ENCODE measurements around the gene OSER1.

OSER1 gene

DNA sequence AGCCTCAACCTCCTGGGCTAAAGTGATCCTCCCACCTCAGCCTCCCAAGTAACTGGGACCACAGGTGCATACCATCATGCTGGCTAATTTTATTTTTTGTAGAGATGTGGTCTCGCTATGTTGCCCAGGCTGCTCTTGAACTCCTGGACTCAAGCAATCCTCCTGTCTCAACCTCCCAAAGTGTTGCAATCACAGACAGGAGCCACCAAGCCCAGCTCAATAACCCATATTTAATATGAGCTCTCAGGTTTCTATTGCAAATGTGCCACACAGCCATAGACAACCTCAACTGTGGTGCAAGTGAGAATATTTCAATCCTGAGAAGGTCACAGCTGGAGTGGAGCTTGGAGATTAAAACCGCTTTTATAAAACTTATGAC is 38.0 kb downstream of the OSER1 start:
- DNase-seq, result no peak

DNA sequence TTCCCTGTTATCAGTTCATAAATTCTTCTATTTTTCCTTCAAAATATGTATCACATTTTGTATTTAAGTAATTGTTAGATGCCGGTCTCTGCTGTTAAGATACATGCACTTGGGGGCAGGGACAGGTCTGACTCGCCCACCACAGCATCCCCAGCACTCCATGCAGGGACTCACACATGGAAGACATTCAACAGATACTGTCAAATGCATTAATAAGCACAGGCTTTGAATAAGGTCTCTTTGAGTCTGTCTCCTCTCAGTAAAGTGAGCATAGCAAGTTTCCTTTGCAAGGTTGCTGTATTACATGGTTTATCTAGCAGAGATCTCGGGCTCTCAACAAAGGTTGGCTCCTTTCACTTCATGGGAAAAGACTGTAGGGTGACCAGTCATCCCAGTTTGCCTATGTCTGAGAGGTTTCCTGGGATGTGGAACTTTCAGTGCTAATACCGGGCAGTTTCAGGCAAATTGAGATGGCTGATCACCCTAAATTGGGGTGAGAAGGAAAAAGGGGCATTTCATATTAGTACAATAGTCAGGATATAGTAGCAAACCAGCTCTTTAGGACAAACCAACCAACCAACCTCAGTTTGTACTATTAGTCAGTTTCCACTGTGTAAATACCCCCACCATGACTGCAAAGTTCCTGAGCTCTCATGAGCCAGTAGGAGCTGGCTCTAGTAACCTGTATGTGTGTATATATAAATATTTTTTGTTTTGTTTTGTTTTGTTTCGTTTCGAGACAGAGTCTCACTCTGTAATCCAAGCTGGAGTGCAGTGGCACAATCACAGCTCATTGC is 38.6 kb downstream of the OSER1 start:
- DNase-seq, result no peak

DNA sequence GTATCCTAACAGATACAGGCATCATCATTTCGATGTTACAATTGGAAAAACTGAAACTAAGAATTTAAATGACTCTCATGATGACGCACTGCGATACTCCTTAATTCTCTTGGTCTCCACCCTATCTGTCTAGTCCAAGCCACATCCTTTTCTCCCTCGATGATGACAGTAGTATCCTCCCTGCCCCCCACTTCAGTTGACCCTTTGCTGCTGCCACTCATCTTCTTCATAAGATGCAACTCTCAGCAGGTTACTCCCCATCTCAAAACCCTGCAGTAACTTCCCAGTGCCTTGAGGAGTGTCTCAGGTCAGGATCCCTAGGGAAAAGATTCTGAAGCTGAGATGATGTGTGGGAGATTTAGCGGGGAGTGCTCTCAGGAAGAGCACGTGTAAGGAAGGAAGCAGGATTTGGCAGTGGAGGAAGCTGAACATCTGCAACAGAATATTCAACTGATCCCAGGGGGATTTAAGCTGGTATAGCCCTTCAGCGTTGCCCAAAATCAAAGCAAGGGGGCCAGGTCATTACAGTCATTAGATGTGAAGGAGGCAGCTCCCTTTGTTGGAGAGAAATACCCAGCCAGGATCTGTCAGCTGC is 39.7 kb downstream of the OSER1 start:
- DNase-seq, result no peak

DNA sequence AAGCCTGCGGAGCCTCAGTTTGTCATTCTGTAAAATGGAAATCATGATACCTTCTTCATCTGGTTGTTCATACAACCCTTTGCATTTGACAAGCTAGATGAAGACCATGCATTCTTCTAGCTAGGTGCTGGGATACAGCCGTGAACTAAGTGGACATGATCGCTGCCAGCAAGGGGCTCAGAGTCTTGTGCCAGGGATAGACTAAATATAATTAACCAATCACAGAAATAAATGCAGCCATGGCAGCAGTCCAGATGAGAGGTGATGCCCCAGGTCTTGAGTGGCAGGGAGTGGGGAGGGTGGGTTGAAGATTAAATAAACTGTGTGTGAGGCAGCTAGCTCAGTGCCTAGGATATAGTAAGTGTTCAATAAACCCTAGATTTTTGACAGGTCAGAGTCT is 42.8 kb downstream of the OSER1 start:
- no peak for DNase-seq

DNA sequence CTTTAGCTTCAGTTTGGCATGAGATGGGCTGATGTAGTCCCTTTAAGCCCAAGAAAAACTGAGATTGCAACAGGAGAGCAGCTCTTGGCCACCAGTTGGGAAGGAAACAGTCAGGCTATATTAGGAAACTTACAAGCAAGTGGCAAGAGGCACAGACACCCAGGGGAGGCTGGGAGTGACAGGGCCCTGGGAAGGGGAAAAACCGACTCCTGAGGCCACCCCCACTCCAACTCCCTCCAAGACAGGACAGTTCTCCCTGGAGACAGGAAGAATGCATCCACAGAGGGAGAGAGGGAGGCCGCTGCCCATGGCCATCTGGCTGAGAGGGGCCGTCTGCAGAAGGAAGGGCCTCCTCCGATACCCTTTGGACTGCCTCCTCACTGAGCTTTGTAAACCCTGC is 44.1 kb downstream of the OSER1 start:
- DNase-seq, result no peak

DNA sequence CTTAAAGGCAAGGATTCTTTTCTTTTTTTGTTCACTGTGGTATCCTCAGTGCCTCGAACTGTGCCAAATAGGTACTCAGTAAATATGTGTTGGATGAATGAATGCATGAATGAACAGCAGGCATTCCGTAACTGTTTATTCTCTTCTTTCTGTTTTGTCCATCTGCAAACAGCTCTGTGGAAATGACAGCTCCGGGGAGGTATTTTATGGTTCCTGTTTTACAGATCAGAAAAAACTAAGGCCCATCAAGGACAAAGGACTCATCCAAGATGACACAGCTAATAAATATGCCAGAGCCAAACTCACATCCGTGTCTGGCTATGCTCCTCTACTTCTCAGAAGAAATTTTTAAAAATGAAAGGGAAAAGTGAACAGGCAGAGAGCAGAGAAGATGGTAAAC is 44.6 kb downstream of the OSER1 start:
- DNase-seq, result no peak

DNA sequence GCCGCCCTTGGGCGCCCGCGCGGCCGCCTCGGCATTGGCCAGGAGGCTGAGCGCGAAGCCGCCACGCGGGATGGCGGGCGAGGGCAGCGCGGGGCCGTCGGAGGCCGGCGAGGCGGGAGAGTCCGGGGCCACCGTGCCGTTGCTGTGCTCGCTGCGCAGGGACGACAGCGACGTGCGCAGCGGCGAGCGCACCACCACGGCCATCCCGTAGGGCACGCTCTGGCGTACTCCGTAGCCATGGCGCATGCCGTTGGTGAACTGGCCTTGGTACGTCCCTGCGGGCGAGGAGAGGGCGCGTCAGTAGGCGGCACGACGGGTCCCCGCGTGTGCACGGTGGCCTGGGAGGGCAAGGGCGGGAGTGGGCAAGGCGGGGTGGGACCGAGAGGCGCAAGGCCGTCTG is 50.4 kb downstream of the OSER1 start:
- DNase-seq, result no peak

DNA sequence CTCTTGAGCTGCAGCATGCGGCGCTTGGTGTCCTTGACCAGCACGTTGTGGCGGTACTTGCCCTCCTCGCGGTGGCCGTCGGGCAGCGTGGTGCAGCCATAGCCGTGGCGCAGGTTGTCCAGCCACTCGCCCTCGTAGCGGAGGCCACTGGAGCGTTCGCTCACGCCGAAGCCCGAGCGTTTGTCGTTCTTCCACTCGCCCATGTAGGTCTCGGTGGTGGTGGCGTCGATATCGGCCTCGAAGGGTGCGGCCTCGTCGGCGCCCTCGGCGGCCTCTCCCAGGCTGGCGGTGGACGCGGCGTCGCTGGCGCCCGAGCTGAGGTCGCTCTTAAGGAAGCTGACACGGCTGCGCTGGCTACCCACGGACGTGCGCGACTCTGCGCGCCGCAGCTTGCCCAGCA is 50.9 kb downstream of the OSER1 start:
- no peak for DNase-seq

DNA sequence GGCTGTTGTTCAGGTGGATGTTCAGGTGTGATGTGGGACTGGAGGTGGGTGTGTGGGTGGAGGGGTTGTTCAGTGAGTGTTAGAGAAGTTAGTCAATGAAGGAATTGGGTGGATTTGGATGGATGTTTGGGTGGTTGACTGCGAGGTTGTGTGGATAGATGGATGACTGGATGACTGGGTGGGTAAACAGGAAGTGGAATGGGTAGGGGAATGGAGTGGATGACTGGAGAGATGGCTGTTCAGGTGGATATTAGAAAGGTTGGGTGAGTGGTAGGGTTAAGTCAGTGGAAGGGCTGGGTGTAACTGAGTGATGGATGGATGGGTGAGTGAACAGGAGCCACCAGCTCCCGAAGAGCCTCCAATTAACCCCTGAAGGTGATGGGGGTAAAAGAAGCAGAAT is 51.4 kb downstream of the OSER1 start:
- DNase-seq, result no peak

DNA sequence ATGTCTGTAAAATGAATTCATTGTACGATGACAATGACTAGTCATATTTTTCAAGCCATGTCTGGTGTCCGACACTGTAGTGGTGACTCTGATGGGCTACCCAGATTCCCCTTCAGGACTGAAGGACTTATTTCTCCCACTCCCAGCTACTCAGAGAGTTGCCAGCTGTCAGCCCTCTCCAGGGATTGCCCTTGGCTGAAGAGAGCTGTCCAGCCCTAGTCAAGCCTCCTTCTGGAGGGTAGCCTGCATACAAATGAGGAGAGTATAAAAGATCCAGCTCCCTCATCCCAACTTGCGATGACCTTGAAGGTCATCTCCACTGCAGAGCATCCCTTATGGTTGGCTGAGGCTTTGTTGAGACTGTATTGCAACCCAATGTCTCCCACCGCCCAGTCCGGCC is 53.5 kb downstream of the OSER1 start:
- DNase-seq, result no peak

DNA sequence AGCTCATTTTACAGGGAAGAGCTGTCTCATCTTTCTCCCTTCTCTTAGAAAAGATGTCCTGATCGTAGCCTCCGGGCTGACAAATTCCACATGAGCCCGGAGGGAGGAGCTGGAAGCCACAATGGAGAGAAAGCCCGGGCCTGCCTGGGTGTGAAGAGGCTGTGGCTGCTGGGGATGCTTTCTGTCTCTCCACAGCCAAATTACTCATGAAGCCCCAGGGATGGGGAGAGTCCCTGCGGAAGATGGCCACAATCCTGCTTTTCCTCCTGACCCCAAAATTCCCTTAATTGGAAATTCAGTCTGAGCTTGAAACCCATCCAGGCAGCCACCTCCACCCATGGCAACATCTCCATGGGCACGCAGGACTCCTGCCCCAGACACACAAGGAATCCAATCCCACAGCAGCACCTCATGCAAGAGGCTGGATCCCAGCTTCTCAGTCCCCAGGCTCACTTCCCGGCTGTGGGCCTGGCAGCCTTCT is 56.0 kb downstream of the OSER1 start:
- no peak for DNase-seq

DNA sequence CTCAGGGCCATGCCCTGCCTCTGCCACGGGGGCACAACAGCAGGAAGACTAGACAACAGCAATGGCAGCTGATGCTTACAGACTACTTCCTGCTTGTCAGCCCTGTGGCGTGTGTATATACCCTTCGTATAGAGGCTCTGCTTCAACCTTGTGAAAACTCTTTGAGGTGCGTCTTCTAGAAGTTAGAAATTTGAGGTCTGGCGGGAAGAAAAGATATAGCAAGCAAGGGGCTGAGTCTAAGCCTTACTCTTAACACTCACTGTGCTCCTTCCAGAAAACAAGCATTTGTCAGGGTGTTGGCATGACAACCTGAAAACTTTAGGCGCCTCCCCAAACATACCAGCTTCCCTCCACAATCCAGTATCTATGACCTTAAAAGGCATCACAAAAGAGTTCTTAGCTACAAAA is 56.9 kb downstream of the OSER1 start:
- DNase-seq, result no peak

DNA sequence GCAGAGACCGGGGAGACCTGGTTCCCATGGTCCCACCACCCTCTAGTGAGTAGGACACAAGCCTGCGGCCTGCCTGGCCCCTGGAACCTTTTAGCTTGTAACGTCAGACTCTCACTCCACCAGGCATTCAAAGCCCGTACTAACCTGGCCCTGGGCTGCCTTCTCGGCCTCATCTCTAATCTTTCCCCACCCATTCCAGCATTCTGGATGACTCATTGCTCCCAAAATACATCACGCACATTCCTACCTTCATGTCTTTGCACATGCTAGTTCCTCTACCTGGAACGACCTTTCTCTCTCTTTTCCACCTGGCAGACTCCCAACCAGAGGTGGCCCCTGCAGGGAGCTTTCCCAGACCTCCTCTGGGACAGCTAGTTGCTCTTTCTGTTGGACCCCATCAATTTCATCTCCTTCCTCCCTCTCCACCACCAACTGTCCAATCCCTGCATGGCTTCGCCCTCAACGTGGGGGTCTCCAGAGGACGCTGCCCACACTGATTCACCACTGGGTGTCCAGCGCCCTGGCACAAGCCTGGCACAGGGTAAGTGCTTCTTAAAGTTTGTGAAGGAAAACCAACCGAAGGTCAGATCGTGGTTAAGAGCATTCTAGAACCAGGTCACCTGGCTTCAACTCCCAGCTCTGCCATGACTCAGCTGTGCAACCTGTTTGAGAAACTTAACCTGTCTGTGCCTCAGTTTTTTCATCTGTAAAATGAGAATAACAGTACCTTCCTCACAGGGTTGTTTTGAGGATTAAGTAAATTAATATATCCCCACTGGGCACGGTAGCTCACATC is 58.8 kb downstream of the OSER1 start:
- no peak for DNase-seq

DNA sequence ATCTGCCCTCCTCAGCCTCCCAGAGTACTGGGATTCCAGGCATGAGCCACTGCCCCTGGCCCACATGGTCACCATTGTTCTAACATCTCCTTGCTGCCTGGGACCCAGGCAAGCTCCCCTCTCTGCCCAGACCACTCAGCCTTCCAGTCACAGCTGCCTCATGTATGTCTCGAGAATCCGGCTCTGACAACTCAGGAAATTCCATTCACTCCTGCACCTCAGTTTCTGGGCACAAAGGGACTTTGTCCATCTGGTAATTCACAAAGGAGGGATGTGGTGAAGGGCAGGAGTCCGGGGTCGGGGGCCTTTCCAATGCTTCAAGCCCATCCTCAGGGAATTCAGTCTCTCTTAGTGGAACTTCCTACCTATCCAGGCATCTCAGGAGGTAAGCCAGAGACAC is 64.3 kb downstream of the OSER1 start:
- no peak for DNase-seq
